Fibroblast of mammary gland (primary cell): Measurements from ENCODE around the gene UPF1.

Experiments
- DNase-seq: peaks from one replicate; pipeline ENCODE4 v3.0.0-alpha.2; 2010; ENCODE audit warnings: low read depth
- H3K4me3 ChIP-seq: 2 replicates; pipeline ENCODE4 v1.5.1; 2011; ENCODE audit warnings: low read depth, mild to moderate bottlenecking, low read length, moderate library complexity; ENCODE audit not compliant: control insufficient read depth
- CTCF ChIP-seq: conservative IDR thresholded peaks from 2 replicates; pipeline ENCODE4 v1.5.1; 2011; ENCODE audit warnings: low read depth, low read length, inconsistent platforms; ENCODE audit not compliant: control insufficient read depth, insufficient read depth

The UPF1 gene

GRCh38 chr19:18839465-18840287, 7.9 kb downstream of the UPF1 start:
- TF ChIP-seq CTCF, result no peak
- H3K4me3 ChIP-seq, result no peak overlapping the region
- no peak for DNase-seq

DNA sequence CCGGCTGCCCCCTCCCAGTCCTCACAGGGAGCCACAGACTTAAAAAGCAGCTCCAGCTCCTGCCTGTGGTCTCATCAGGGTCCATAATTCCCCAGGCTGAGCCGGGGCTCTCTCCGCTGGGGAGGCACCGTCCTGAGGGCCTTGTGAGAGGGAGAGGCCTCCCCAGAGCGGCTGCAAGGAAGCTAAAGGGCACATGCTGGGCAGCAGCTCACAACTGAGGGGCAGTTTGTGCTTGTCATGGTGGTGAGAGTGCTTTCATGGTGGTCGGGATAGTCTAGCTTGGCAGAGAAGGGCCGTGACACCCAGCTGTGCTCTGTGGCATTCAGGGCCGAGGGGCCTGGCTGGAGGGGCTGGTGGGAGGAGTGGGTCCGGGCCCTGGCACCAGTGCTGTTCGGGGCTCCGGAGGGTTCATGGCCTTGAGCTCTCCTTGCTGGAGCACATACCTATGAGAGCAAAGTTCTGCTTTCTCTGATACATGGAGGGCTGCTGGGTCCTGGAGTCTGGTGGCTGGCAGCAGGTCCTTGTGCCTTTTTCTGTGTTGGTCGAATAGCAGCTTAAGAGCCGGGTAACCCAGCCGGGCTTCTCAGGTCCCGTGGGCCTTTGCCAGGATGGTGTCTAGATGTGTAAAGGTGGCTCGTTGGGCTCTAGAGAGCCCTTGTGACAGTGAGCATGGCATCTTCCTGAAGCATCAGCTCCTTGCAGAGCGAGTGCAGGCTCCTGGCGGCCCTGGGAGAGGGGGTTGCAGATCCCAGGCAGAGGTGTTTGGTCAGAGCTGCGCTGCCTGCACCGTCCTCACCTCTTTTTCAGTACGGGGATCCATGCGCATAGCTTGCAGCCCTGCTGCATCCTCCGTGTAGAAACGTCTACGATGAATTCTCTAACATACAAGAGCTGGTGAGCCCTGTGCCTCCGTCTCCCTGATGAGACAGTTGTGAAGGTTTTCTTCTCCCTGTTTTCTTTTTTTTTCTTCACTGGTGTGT, 8.8 kb downstream of the UPF1 start:
- no peak for DNase-seq
- TF ChIP-seq CTCF, result no peak
- no peak overlapping the region for H3K4me3 ChIP-seq

- no peak overlapping the region for H3K4me3 ChIP-seq
- TF ChIP-seq CTCF, result no peak
- no peak for DNase-seq
Observed at GRCh38 chr19:18841400-18841799, 9.6 kb downstream of the UPF1 start.

GRCh38 chr19:18842166-18842565, 10.4 kb downstream of the UPF1 start:
- H3K4me3 ChIP-seq, result no peak overlapping the region
- no peak for TF ChIP-seq CTCF
- DNase-seq, result no peak

GRCh38 chr19:18843960-18844359, 12.2 kb downstream of the UPF1 start:
- DNase-seq, result no peak
- H3K4me3 ChIP-seq, result no peak overlapping the region
- no peak for TF ChIP-seq CTCF

GRCh38 chr19:18844806-18845329, 13.1 kb downstream of the UPF1 start:
- DNase-seq, result no peak
- TF ChIP-seq CTCF, result no peak
- H3K4me3 ChIP-seq, result no peak overlapping the region
